K562 (cell line): ENCODE results near the gene COMMD2. TPM values are rescaled to one million over a fixed set of nuclear protein-coding genes. Genes with fewer than 3 reads are reported as not detected.
A peak's percentile ranks its signal among the peaks of the same experiment; 100 is the strongest.

Experiments
- BRF2 ChIP-seq: IDR thresholded peaks from 3 replicates; pipeline ENCODE4 v1.6.1; 2011; ENCODE audit warnings: borderline replicate concordance, mild to moderate bottlenecking; ENCODE audit not compliant: insufficient read length, insufficient read depth
- CLOCK ChIP-seq: fragments of 250-450 bp; sonication (Bioruptor Pico); IDR thresholded peaks from 2 replicates; pipeline ENCODE4 v1.4.0; 2020; ENCODE audit warnings: mild to moderate bottlenecking, moderate library complexity, borderline replicate concordance
- FOXA3 ChIP-seq, 2 experiments: fragments of 450-650 bp in 1 of 2; sonication (generic) in 1 of 2; formaldehyde crosslinking; IDR thresholded peaks in 1 of 2; conservative IDR thresholded peaks in 1 of 2; 2 replicates each; pipeline versions ENCODE4 v1.4.0 to v1.8.0; 2020 to 2022; ENCODE audit warnings: mild to moderate bottlenecking in 2 of 2, missing genetic modification reagents in 1 of 2
- KDM1A ChIP-seq, 2 experiments: fragments of 450-650 bp; IDR thresholded peaks; 2 replicates each; pipeline ENCODE4 v1.6.1; 2016; ENCODE audit warnings: mild to moderate bottlenecking in 2 of 2
- ZNF518B ChIP-seq: fragments of 250-450 bp; sonication (Bioruptor Pico); IDR thresholded peaks from 2 replicates; pipeline ENCODE4 v1.5.0; 2021; ENCODE audit warnings: mild to moderate bottlenecking, moderate library complexity
- ZZZ3 ChIP-seq: fragments of 450-650 bp; IDR thresholded peaks from 2 replicates; pipeline ENCODE4 v1.6.1; 2016; ENCODE audit warnings: antibody characterized with exemption, mild to moderate bottlenecking, moderate library complexity
- polyA plus RNA-seq, 8 experiments: library from polyadenylated mRNA; depleted of rRNA in 4 of 8; stranded (reverse) in 5 of 8; unstranded in 3 of 8; fragments of >200 nt; fragmentation: Nextera tagmentation in 2 of 8; fragmentation: Illumina TruSeq in 1 of 8; extraction: Ambion mirVana in 2 of 8; extraction: Trizol in 1 of 8; gene quantifications; 2 replicates each; pipeline versions ENCODE4 v1.2.1 to v1.2.3, GENCODE V29; 2011 to 2014; ENCODE audit warnings: inconsistent platforms in 1 of 8, missing spikeins in 1 of 8
- total RNA-seq, 7 experiments: library from RNA; depleted of rRNA in 6 of 7; stranded (reverse); fragments of >200 nt in 6 of 7; fragmentation: Illumina TruSeq in 2 of 7; extraction: Trizol in 2 of 7; gene quantifications; 2 replicates each; pipeline versions ENCODE4 v1.2.1 to v1.2.3, GENCODE V29; 2011 to 2021; ENCODE audit warnings: low replicate concordance in 1 of 7
- TF ChIP-seq, protein P1 (sequence below): fragments of 250-450 bp; sonication (Bioruptor Pico); IDR thresholded peaks from 2 replicates; pipeline ENCODE4 v1.8.0; 2022; ENCODE audit warnings: moderate library complexity, mild to moderate bottlenecking, inconsistent platforms
- TF ChIP-seq, protein P2 (sequence below): fragments of 450-650 bp; formaldehyde crosslinking; conservative IDR thresholded peaks from 2 replicates; pipeline ENCODE4 v1.4.0; 2022; ENCODE audit warnings: mild to moderate bottlenecking, missing genetic modification characterization
- TF ChIP-seq, protein P3 (sequence below): sonication (generic); formaldehyde crosslinking; IDR thresholded peaks from 2 replicates; pipeline ENCODE4 v1.8.0; 2022; ENCODE audit warnings: missing genetic modification reagents, mild to moderate bottlenecking, borderline replicate concordance

The COMMD2 gene
- total and polyA plus RNA-seq, 9 of the 15 experiments (the other 6 are each of a cell fraction or from before 2014, with no cell fraction given): 25.8 to 102 (median 41.8) TPM

- TF ChIP-seq BRF2 (no peak), FOXA3 (CRISPR knock-in tag; conservative IDR thresholded peaks at IDR 0.05 in 1 of 2, IDR thresholded peaks at IDR 0.05 in 1 of 2) (0 out of 4 replicates have a peak, but pooled peaks of 1 of the 2 experiments have one; percentile 39), CLOCK (CRISPR knock-in tag) (no peak), ZZZ3 (no peak), KDM1A (IDR thresholded peaks at IDR 0.05) (peak in 1 of 2 experiments; percentile 49; a peak in 1 of 4 replicates), ZNF518B (CRISPR knock-in tag) (no peak)
- TF ChIP-seq, protein P1, sequence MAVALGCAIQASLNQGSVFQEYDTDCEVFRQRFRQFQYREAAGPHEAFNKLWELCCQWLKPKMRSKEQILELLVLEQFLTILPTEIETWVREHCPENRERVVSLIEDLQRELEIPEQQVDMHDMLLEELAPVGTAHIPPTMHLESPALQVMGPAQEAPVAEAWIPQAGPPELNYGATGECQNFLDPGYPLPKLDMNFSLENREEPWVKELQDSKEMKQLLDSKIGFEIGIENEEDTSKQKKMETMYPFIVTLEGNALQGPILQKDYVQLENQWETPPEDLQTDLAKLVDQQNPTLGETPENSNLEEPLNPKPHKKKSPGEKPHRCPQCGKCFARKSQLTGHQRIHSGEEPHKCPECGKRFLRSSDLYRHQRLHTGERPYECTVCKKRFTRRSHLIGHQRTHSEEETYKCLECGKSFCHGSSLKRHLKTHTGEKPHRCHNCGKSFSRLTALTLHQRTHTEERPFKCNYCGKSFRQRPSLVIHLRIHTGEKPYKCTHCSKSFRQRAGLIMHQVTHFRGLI (CRISPR knock-in tag): no peak
- TF ChIP-seq, protein P2, sequence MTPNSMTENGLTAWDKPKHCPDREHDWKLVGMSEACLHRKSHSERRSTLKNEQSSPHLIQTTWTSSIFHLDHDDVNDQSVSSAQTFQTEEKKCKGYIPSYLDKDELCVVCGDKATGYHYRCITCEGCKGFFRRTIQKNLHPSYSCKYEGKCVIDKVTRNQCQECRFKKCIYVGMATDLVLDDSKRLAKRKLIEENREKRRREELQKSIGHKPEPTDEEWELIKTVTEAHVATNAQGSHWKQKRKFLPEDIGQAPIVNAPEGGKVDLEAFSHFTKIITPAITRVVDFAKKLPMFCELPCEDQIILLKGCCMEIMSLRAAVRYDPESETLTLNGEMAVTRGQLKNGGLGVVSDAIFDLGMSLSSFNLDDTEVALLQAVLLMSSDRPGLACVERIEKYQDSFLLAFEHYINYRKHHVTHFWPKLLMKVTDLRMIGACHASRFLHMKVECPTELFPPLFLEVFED: no peak
- TF ChIP-seq, protein P3, sequence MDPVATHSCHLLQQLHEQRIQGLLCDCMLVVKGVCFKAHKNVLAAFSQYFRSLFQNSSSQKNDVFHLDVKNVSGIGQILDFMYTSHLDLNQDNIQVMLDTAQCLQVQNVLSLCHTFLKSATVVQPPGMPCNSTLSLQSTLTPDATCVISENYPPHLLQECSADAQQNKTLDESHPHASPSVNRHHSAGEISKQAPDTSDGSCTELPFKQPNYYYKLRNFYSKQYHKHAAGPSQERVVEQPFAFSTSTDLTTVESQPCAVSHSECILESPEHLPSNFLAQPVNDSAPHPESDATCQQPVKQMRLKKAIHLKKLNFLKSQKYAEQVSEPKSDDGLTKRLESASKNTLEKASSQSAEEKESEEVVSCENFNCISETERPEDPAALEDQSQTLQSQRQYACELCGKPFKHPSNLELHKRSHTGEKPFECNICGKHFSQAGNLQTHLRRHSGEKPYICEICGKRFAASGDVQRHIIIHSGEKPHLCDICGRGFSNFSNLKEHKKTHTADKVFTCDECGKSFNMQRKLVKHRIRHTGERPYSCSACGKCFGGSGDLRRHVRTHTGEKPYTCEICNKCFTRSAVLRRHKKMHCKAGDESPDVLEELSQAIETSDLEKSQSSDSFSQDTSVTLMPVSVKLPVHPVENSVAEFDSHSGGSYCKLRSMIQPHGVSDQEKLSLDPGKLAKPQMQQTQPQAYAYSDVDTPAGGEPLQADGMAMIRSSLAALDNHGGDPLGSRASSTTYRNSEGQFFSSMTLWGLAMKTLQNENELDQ (CRISPR knock-in tag): no peak
Measured at GRCh38 chr3:149752051-149752787, at the start of gene COMMD2 (continued).
